ENCODE results near the gene SH2D7. TPM values are rescaled to one million over a fixed set of nuclear protein-coding genes. Genes with fewer than 3 reads are reported as not detected.

Gene SH2D7
- total RNA-seq, 1 experiment from 2014 or later: not detected

DNA sequence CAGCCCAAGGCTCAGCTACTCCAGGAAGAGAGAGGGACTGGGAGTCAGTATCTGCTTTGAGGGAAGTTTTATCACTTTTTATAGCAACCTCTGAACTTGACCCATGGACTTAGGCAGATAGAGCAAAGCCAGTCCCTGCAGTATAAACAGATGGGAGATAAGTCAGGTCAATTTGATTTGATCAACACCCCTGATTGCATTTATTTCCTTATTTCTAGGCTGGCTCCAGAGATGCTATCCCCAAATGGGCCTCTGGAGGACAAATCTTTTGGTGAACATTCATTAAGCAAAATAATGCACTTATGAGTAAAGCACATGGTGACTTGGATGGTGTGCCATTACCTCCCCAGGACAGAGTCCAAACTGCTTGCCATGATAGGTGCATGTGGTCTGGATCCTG lies 47.9 kb downstream of the SH2D7 start:
- intact Hi-C loops (cut with micrococcal nuclease; ENCODE audit: unreplicated experiment): no loop called here
- H3K27ac Mint-ChIP-seq (ENCODE audit: unreplicated experiment): no peak overlapping the region
- TF ChIP-seq, protein P1, sequence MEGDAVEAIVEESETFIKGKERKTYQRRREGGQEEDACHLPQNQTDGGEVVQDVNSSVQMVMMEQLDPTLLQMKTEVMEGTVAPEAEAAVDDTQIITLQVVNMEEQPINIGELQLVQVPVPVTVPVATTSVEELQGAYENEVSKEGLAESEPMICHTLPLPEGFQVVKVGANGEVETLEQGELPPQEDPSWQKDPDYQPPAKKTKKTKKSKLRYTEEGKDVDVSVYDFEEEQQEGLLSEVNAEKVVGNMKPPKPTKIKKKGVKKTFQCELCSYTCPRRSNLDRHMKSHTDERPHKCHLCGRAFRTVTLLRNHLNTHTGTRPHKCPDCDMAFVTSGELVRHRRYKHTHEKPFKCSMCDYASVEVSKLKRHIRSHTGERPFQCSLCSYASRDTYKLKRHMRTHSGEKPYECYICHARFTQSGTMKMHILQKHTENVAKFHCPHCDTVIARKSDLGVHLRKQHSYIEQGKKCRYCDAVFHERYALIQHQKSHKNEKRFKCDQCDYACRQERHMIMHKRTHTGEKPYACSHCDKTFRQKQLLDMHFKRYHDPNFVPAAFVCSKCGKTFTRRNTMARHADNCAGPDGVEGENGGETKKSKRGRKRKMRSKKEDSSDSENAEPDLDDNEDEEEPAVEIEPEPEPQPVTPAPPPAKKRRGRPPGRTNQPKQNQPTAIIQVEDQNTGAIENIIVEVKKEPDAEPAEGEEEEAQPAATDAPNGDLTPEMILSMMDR (IDR thresholded peaks at IDR 0.05; ENCODE audit: unreplicated experiment): no peak
- no TSS peak for BruUV-seq (replicated peaks)
- no peaks in the 10 kb centered on the region for H3K27me3 Mint-ChIP-seq (ENCODE audit: unreplicated experiment)
- no peaks in the 10 kb centered on the region for H3K4me1 Mint-ChIP-seq (ENCODE audit: low read depth, unreplicated experiment)
- H3K9me3 Mint-ChIP-seq (ENCODE audit: low read depth, unreplicated experiment): no peaks in the 10 kb centered on the region
- no peak for DNase-seq
- H3K36me3 Mint-ChIP-seq (ENCODE audit: insufficient read depth, unreplicated experiment): no peaks in the 10 kb centered on the region
- H3K4me3 Mint-ChIP-seq (ENCODE audit: low read depth, unreplicated experiment): no peak overlapping the region
- CTCF ChIA-PET: interaction anchor here (1.3 kb wide), 1 partner anchor 9 kb away, joined by 4 read pairs; the partner anchor contains the start of gene IDH3A

DNA sequence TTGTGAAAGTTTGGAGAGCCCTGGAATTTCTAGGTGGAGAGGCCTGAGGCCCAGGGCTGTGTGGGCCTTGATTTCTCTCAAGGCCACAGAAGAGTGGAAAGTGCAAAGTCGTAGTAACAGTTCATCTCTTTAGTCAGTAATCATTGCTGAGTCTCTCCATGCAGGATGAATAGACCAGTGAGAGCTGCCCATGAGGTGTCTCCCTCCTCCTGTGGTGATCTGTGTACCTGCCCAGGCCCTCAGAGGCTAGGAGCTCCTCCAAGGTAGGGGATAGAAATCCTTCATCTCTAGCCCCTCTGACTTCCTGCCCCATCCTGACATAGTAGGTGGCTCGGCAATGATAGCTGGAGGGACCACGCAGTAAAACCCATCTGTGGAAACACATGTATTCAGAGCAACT lies 50.0 kb downstream of the SH2D7 start:
- Mint-ChIP-seq H3K27ac (ENCODE audit: unreplicated experiment) (no peak overlapping the region), H3K9me3 (ENCODE audit: low read depth, unreplicated experiment) (no peaks in the 10 kb centered on the region), H3K36me3 (ENCODE audit: insufficient read depth, unreplicated experiment) (peaks cover 2% of the 10 kb centered on the region), H3K4me1 (ENCODE audit: low read depth, unreplicated experiment) (peaks cover 3% of the 10 kb centered on the region), H3K4me3 (ENCODE audit: low read depth, unreplicated experiment) (no peak overlapping the region), H3K27me3 (ENCODE audit: unreplicated experiment) (no peaks in the 10 kb centered on the region)
- intact Hi-C loops (cut with micrococcal nuclease; ENCODE audit: unreplicated experiment): no loop called here
- CTCF ChIA-PET: interaction anchor here (0.7 kb wide), 1 partner anchor 12 kb away, joined by 3 read pairs; no protein-coding TSS in a partner anchor
- DNase-seq: no peak
- TF ChIP-seq, protein P1 (IDR thresholded peaks at IDR 0.05; ENCODE audit: unreplicated experiment): no peak
- no TSS peak for BruUV-seq (replicated peaks)

DNA sequence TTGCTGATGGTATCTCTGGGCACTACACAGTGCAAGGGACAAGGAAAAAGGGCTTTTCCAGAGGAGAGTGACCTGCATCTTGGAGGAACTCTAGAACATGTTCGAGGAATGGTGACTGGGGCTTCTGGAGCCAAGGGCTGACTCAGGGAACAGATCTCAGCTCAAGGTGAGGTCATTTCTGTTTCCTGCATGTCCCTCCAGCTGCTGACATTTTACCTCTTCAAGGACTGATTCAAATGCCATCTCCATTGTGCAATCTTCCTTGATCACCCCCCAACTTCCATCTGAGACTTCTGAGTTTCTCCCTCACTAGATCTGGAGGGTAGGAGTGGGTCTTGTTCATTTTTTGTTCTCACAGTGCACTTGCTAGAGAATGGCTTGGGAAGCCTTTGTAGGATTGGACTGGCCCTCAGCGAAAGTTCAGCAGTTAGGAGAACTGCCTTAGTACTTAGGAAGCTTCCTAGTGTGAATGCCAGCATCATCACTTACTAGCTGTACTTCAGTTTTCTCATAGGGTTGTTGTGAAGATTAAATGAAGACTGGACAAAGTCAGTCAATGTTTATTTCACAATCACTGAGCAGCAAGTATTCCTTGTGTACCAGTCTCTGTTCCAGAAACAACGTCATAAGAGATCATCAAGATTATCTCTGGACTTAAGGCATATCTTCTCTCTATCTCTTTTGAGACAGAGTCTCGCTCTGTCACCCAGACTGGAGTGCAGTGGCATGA lies 54.2 kb downstream of the SH2D7 start:
- CTCF ChIA-PET: no interaction called here
- BruUV-seq (replicated peaks): no TSS peak
- no peak overlapping the region for H3K4me3 Mint-ChIP-seq (ENCODE audit: low read depth, unreplicated experiment)
- DNase-seq: no peak
- TF ChIP-seq, protein P1 (IDR thresholded peaks at IDR 0.05; ENCODE audit: unreplicated experiment): no peak
- intact Hi-C loops (cut with micrococcal nuclease; ENCODE audit: unreplicated experiment): no loop called here
- no peaks in the 10 kb centered on the region for H3K9me3 Mint-ChIP-seq (ENCODE audit: low read depth, unreplicated experiment)
- H3K27ac Mint-ChIP-seq (ENCODE audit: unreplicated experiment): no peak overlapping the region
- no peaks in the 10 kb centered on the region for H3K27me3 Mint-ChIP-seq (ENCODE audit: unreplicated experiment)
- H3K36me3 Mint-ChIP-seq (ENCODE audit: insufficient read depth, unreplicated experiment): peaks cover 33% of the 10 kb centered on the region
- H3K4me1 Mint-ChIP-seq (ENCODE audit: low read depth, unreplicated experiment): peaks cover 18% of the 10 kb centered on the region

- Mint-ChIP-seq H3K36me3 (ENCODE audit: insufficient read depth, unreplicated experiment) (peaks cover 33% of the 10 kb centered on the region), H3K4me1 (ENCODE audit: low read depth, unreplicated experiment) (peaks cover 18% of the 10 kb centered on the region), H3K4me3 (ENCODE audit: low read depth, unreplicated experiment) (peak overlapping the region; percentile 92), H3K27me3 (ENCODE audit: unreplicated experiment) (no peaks in the 10 kb centered on the region), H3K9me3 (ENCODE audit: low read depth, unreplicated experiment) (no peaks in the 10 kb centered on the region), H3K27ac (ENCODE audit: unreplicated experiment) (peak overlapping the region; percentile 6)
- no peak for DNase-seq
- TF ChIP-seq, protein P1 (IDR thresholded peaks at IDR 0.05; ENCODE audit: unreplicated experiment): no peak
- intact Hi-C loops (cut with micrococcal nuclease; ENCODE audit: unreplicated experiment): no loop called here
- no TSS peak for BruUV-seq (replicated peaks)
- CTCF ChIA-PET: interaction anchor here (1.4 kb wide), 1 partner anchor 17 kb away, joined by 6 read pairs; the partner anchor contains the start of gene CIB2
These were observed 55.2 kb downstream of the SH2D7 start for GRCh38 chr15:78147566-78147965.
